Mesodermal cell (in vitro differentiated cells): Measurements from ENCODE around the gene TTLL11.

ENCODE experiments used
- H3K27ac ChIP-seq: 2 replicates; pipeline ENCODE4 v1.7.0; 2013; ENCODE audit warnings: mild to moderate bottlenecking, low read depth, low read length, moderate library complexity; ENCODE audit not compliant: severe bottlenecking
- H3K36me3 ChIP-seq: 2 replicates; pipeline ENCODE4 v1.7.1; 2013; ENCODE audit warnings: mild to moderate bottlenecking, low read length, moderate library complexity; ENCODE audit not compliant: control insufficient read depth, insufficient read depth
- H3K4me1 ChIP-seq: one replicate; pipeline ENCODE4 v1.7.1; 2013; ENCODE audit warnings: mild to moderate bottlenecking, low read length; ENCODE audit not compliant: insufficient read depth, control insufficient read depth, poor library complexity, severe bottlenecking
- H3K4me3 ChIP-seq: 2 replicates; pipeline ENCODE4 v1.7.0; 2013; ENCODE audit warnings: low read length, control low read depth, mild to moderate bottlenecking; ENCODE audit not compliant: insufficient read depth, poor library complexity, severe bottlenecking; ENCODE audit errors: extremely low read depth
- H3K9me3 ChIP-seq: 2 replicates; pipeline ENCODE4 v1.7.1; 2013; ENCODE audit warnings: mild to moderate bottlenecking, low read length, moderate library complexity; ENCODE audit not compliant: control insufficient read depth
- WGBS, 2 experiments: methylation state at CpG; one replicate each; pipeline ENCODE4 v1.1.5; 2013; ENCODE audit warnings: missing lambda C conversion rate in 2 of 2; ENCODE audit not compliant: insufficient coverage in 2 of 2; 5-methylcytosine and 5-hydroxymethylcytosine counted together

The TTLL11 gene

DNA sequence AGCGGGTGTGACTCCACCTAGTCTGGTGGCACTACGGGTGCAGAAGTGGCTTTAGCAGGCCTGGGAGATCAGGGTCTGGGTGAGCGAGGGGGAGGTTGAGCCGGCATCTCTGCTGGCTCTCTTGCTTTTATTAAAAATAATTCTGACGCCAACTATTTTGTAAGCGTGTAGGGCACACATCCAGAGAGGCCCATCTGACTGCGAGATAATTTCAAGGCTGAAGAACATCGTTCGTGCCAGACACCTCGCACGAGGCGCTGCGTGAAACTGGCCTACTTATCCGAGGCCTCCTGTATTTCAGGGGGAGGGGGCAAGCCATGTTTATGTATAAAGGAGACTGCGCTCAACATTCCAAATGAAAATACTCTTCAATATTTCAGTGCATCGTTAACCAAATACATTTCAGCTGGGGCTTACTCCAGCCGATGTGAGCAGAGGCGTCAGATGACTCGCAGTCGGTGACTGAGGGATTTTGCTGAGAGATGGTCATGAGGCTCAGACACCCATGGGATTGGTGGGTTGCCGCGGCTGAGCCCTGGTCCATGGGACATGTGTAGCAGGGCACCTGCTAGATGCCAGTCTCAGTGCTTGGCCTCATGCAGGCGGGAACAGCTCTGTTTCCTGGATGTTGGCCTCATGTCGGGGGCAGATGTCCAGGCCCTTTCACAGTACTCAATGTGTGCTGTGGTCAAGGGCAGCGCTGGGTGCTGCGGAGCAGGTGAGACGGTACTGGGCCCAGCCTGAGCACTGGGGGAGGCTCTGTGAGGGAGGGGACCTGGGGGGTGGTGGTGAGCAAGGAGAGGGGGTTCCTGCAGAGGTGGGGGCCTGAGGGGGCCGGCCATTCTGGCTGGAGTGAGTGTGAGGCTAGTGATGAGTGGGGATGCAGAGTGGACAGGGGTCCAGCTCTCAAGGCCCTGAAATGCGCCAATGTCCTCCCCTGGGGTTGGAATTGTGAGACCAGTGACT lies 240.2 kb downstream of the TTLL11 start:
- 95 to 97% methylated on average over 21 to 26 of the region's 29 CpGs for WGBS, 2 experiments
- Histone ChIP-seq H3K4me1 (no peaks in the 10 kb centered on the region), H3K27ac (no peak overlapping the region), H3K9me3 (peaks cover 4% of the 10 kb centered on the region), H3K4me3 (no peak overlapping the region), H3K36me3 (no peaks in the 10 kb centered on the region)

DNA sequence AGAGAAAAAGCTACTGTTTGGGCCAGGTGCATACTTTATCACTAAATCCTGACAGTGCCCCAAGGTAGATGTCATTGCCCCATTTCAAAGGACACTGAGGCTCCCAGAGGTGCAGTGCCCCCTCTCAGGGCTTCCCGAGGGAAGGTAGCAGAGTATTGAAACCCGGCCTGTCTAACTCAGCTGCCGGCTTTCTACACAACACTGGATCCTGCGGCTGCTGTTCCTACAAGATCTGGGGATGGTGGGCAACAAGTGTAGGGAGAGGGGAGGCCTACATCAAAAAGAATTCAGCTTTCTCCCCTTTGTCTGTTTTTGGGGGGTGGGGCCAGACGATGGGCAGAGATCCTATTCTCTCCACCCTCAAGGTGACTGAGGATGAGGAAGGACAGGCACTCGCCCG lies 240.9 kb downstream of the TTLL11 start:
- no peaks in the 10 kb centered on the region for H3K4me1 ChIP-seq
- no peaks in the 10 kb centered on the region for H3K36me3 ChIP-seq
- H3K27ac ChIP-seq = no peak overlapping the region
- no peak overlapping the region for H3K4me3 ChIP-seq
- WGBS, 2 experiments = 95% methylated on average over 3 to 5 of the region's 7 CpGs
- peaks cover 7% of the 10 kb centered on the region for H3K9me3 ChIP-seq

DNA sequence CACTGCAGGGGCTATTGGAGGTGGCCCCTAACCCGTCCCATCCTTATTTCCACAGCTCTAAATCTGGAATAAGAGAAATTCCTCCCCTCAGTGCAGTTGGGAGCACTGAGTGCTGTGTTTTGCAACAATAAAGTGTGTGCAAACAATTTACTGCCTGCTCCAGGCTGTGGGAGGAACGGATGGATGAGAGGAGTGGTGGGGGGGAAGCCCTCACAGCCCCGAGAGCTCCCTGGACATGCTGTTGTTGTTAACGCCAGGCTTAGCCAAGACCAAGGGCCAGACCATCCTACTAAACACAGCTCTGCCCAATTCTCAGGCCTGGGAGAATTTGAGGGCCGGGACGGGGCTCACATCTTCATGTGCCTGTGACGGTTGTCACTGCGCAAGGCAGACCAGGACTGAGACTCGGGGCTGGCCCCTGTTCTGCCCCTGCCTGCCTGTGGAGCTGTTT lies 241.4 kb downstream of the TTLL11 start:
- Histone ChIP-seq H3K9me3 (peaks cover 7% of the 10 kb centered on the region), H3K4me3 (no peak overlapping the region), H3K36me3 (no peaks in the 10 kb centered on the region), H3K4me1 (no peaks in the 10 kb centered on the region), H3K27ac (no peak overlapping the region)
- 84 to 98% methylated on average over 6 to 7 of the region's 9 CpGs for WGBS, 2 experiments

DNA sequence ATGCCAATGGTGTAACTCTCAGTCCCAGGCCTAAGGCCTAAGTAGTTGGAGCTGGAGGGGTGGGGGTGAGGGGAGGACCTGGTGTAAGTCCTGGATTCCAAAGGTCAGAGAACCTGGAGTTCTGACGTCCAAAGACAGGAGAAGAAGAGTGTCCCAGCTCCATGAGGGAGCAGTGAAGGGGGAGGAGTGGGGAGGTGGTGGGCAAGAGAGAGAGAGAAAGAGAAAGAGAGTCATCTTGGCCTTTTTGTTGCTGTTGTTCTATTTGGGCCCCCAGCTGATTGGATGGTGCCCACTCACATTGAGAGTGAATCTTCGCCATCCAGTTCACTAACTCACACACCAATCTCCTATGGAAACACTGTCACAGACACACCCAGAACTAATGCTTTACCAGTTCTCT lies 242.7 kb downstream of the TTLL11 start:
- Histone ChIP-seq H3K4me1 (no peaks in the 10 kb centered on the region), H3K36me3 (no peaks in the 10 kb centered on the region), H3K4me3 (no peak overlapping the region), H3K27ac (no peak overlapping the region), H3K9me3 (peaks cover 7% of the 10 kb centered on the region)
- WGBS, 2 experiments = 90 to 95% methylated on average over 2 of the region's 2 CpGs

DNA sequence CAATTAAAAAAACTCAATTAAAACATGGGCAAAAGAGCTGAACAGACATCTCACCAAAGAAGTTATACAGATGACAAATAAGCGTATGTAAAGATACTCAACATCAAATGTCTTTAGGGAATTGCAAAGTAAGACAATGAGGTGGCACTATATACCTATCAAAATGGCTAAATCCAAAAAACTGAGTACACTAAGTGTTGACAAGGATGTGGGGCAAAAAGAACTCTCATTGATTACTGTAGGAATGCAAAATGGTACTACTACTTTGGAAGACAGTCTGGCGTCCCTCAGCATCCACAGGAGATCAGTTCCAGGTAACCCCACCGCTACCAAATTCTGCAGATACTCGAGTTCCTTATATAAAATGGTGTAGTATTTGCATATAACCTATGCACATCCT lies 243.6 kb downstream of the TTLL11 start:
- no peak overlapping the region for H3K27ac ChIP-seq
- H3K36me3 ChIP-seq = no peaks in the 10 kb centered on the region
- no peaks in the 10 kb centered on the region for H3K4me1 ChIP-seq
- H3K4me3 ChIP-seq = no peak overlapping the region
- 67% methylated on average over 1 of the region's 4 CpGs; no CpG with 5 or more reads in 1 of the 2 experiments for WGBS, 2 experiments
- peaks cover 13% of the 10 kb centered on the region for H3K9me3 ChIP-seq

DNA sequence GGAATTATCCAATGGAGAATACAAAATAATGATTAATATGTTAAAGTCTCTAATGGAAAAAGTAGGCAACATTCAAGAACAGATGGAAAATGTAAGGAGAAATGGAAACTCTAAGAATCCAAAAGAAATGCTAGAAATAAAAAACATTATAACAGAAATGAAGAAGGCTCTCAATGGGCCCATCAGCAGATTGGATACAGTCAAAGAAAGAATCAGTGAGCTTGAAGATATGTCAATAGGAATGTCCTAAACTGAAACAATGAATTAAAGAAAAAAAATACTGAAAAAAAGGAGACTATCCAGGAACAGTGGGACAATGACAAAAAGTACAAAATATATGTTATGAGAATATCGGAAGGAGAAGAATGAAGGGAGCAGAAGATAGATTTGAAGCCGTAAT lies 248.5 kb downstream of the TTLL11 start:
- WGBS, 2 experiments = 0% methylated on average over 1 of the region's 2 CpGs; no CpG with 5 or more reads in 1 of the 2 experiments
- no peak overlapping the region for H3K4me3 ChIP-seq
- no peaks in the 10 kb centered on the region for H3K36me3 ChIP-seq
- peaks cover 4% of the 10 kb centered on the region for H3K4me1 ChIP-seq
- H3K9me3 ChIP-seq = peaks cover 13% of the 10 kb centered on the region
- no peak overlapping the region for H3K27ac ChIP-seq

DNA sequence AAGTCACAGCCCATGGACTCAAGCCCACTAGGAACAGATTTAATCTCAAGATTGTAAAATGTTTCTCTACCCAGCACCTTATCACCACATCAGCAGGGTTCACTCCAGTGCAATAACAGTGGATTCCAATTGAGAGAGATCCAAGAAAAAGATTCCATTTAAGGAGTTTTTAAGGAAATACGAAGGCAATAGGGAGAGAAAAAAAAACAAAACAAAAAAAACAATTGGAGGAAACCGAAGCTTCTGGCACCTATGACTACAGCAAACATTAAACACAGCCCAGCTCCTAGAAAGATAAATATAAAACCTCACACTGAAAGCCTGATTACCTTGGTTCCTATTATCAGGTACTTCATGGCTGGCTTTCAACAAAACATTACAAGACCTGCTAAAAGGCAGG lies 249.0 kb downstream of the TTLL11 start:
- Histone ChIP-seq H3K4me1 (peaks cover 4% of the 10 kb centered on the region), H3K9me3 (peaks cover 13% of the 10 kb centered on the region), H3K4me3 (no peak overlapping the region), H3K36me3 (no peaks in the 10 kb centered on the region), H3K27ac (peak overlapping the region; percentile 23)
- WGBS, 2 experiments = 100% methylated on average over 1 of the region's 2 CpGs; no CpG with 5 or more reads in 1 of the 2 experiments

DNA sequence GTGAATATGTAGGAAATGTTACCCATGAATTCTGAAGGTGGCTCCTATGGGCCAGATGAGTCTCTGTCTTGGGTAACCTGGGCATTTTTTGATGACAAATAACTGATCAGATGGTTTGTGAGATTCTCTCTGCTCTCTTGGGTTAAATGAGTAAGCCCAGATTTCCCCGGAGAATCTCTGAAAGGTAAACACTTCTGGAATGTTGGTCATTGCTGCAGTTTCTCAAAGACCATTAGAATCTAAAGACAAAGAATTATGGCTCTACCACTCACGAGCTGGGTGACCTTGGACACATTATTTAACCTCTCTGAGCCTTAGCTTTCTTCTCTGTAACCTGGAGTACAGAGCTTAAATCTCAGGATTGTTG lies 250.5 kb downstream of the TTLL11 start:
- H3K9me3 ChIP-seq = peaks cover 6% of the 10 kb centered on the region
- H3K36me3 ChIP-seq = no peaks in the 10 kb centered on the region
- WGBS, 2 experiments = 85 to 100% methylated on average over 1 to 2 of the region's 2 CpGs
- no peak overlapping the region for H3K4me3 ChIP-seq
- H3K4me1 ChIP-seq = peaks cover 4% of the 10 kb centered on the region
- no peak overlapping the region for H3K27ac ChIP-seq

DNA sequence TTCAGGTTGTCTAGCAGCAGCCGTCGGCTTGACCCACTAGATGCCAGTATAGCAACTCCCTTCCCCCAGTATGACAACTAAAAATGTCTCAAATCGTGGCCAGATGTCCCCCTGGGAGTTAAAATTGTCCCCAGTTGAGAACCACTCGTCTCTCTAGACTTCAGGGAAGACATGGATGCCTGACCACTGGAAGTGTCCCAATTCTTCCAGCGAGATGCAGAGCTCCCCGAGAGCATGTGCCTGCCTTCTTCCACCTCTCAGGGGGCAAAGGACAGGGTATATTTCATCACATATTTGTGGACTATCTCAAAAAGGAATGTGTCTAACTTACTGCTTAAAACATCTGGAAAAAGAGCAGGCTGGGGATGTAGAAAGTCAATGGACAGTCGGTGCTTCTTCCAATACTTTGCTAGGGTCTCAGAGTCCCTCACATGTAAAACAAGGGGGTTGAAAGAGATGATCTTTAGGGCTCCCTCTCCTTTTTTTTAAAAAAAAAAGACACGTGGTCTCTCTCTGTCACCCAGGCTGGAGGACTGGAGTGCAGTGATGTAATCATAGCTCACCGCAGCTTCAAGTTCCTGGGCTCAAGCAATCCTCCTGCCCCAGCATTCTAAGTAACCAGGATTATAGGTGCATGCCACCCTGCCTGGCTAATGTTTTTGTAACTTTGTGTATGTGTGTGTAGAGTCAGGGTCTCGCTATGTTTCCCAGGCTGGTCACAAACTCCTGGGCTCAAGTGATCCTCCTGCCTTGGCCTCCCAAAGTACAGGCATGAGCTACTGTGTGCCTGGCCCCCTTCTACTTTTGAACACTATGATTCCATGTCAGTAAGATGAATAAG lies 251.1 kb downstream of the TTLL11 start:
- no peaks in the 10 kb centered on the region for H3K36me3 ChIP-seq
- H3K27ac ChIP-seq = no peak overlapping the region
- 94 to 98% methylated on average over 7 to 9 of the region's 10 CpGs for WGBS, 2 experiments
- peaks cover 6% of the 10 kb centered on the region for H3K9me3 ChIP-seq
- peaks cover 4% of the 10 kb centered on the region for H3K4me1 ChIP-seq
- no peak overlapping the region for H3K4me3 ChIP-seq

DNA sequence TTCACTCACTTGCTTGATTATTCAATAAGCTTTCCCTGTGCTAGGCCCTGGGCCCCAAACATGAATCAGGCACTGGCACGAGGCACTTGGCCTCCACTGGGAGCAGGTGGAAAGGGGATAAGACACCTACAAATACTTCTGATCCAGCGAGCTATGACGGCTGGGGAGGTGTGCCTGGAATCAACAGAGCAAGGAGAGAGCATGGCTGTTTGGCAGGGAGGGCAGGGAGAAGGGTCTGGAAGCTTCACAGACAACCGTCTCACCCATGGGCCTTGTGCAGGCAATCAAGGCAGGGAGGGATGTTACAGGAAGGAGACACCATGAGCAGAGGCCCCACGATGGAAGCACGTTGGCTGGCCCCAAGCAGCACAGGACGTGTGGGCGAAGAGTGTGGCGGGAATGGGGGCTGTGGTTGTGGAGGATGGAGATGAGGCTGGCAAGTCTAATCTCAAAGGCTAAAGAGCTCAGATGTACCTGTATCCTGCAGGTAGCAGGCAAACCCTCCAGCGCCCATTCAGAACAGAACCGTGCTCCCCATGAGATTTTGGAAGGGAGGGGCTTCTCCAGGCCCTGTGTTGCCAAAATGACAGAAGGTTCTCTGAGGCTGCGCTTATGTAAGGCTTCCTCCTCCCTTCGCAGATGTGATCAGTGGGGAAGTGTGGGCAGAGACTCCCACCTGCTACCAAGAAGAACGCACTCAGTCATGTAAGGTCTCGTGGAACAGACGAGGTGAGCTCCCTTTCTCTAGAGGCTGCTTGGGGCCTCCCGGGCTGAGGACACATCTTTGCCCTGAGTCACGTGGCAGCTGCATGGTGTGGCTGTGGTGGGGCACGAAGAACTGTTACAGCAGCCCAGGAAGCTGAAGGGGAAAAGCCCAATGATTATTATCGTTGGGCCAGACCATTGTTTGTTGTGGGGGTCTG lies 252.0 kb downstream of the TTLL11 start:
- peaks cover 6% of the 10 kb centered on the region for H3K9me3 ChIP-seq
- H3K4me3 ChIP-seq = no peak overlapping the region
- H3K4me1 ChIP-seq = peaks cover 4% of the 10 kb centered on the region
- no peak overlapping the region for H3K27ac ChIP-seq
- WGBS, 2 experiments = 96 to 97% methylated on average over 11 to 18 of the region's 20 CpGs
- H3K36me3 ChIP-seq = no peaks in the 10 kb centered on the region
